Measurements from ENCODE around the gene FAN1.
A peak's percentile ranks its signal among the peaks of the same experiment; 100 is the strongest.

FAN1 gene

DNA sequence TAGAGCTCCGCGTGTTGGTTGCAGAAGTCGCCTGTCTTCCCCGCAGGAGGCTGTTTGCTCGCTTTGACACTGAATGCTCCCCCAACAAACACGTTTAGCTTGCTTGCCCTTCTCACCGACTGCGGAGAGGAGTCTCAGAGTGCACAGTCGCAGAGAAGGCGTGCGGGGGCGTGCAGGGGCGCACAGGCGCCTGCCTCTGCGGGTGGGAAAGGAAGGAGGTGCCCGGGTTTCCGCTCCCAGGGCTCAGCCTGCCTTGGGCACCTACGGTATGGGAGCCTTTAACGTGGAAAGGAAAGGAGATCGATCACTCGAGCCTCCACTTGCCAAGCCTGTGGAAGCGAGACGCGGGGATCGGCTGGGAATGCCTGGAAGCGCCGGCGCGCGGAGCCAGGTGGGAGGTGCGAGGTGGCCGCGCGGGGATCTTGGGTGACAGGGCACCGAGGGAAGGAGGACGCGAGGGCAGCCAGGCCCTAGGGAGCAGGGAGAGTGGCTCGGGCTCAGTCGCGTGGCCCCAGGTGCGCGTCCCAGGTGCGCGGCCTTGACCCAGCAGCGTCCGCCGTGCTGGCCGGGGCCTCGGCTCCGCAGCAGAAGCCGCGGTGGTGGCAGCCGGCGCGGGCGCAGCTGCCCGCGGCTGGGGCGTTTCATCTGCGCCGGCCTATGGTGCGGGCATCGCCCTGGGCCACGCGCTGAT lies at the start of gene FAN1:
TSS of gene FAN1 (plus strand) at position 419 of the 691 bp plus-strand sequence. CDS start 749 bp downstream, outside the sequence.
- Histone ChIP-seq H3K4me3 (ENCODE audit: low read length) (peak within 1 kb of the TSS; percentile 87), H3K36me3 (replicated peaks; ENCODE audit: low read depth, low read length) (peaks cover 4% of the 10 kb centered on the region), H3K27ac (ENCODE audit: low read length) (no peak within 1 kb of the TSS), H3K4me1 (ENCODE audit: low read length) (peaks cover 11% of the 10 kb centered on the region), H2AFZ (ENCODE audit: low read depth, low read length) (peak within 1 kb of the TSS; percentile 78), H3K4me2 (ENCODE audit: low read length) (peak within 1 kb of the TSS; percentile 70), H3K9me3 (ENCODE audit: insufficient read depth, low read length) (no peaks in the 10 kb centered on the region), H3K79me2 (ENCODE audit: low read length) (no peaks in the 10 kb centered on the region), H3K27me3 (ENCODE audit: low read depth, low read length) (no peaks in the 10 kb centered on the region), H3K9ac (ENCODE audit: low read length) (peak within 1 kb of the TSS; percentile 71), H4K20me1 (ENCODE audit: insufficient read depth, low read length) (no peaks in the 10 kb centered on the region)
- TF ChIP-seq EZH2phosphoT487 (IDR thresholded peaks at IDR 0.05; ENCODE audit: low read depth) = no peak
- TF ChIP-seq, protein P1, sequence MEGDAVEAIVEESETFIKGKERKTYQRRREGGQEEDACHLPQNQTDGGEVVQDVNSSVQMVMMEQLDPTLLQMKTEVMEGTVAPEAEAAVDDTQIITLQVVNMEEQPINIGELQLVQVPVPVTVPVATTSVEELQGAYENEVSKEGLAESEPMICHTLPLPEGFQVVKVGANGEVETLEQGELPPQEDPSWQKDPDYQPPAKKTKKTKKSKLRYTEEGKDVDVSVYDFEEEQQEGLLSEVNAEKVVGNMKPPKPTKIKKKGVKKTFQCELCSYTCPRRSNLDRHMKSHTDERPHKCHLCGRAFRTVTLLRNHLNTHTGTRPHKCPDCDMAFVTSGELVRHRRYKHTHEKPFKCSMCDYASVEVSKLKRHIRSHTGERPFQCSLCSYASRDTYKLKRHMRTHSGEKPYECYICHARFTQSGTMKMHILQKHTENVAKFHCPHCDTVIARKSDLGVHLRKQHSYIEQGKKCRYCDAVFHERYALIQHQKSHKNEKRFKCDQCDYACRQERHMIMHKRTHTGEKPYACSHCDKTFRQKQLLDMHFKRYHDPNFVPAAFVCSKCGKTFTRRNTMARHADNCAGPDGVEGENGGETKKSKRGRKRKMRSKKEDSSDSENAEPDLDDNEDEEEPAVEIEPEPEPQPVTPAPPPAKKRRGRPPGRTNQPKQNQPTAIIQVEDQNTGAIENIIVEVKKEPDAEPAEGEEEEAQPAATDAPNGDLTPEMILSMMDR (IDR thresholded peaks at IDR 0.05; ENCODE audit: low read depth, low read length) = peak; percentile 17; the same call in 1 of the 2 replicates

- Histone ChIP-seq H3K4me1 (ENCODE audit: low read length) (0 out of 2 replicates have a peak, but pooled peaks cover 3% of the 10 kb centered on the region), H3K27me3 (ENCODE audit: low read depth, low read length) (no peaks in the 10 kb centered on the region), H3K79me2 (ENCODE audit: low read length) (no peaks in the 10 kb centered on the region), H3K9me3 (ENCODE audit: insufficient read depth, low read length) (no peaks in the 10 kb centered on the region), H3K4me3 (ENCODE audit: low read length) (no peak overlapping the region), H3K4me2 (ENCODE audit: low read length) (0 out of 2 replicates have a peak overlapping the region, but pooled peaks have one; percentile 8), H3K27ac (ENCODE audit: low read length) (no peak overlapping the region), H3K9ac (ENCODE audit: low read length) (no peak overlapping the region), H4K20me1 (ENCODE audit: insufficient read depth, low read length) (no peaks in the 10 kb centered on the region), H3K36me3 (replicated peaks; ENCODE audit: low read depth, low read length) (no peaks in the 10 kb centered on the region), H2AFZ (ENCODE audit: low read depth, low read length) (0 out of 2 replicates have a peak overlapping the region, but pooled peaks have one; percentile 15)
- no peak for TF ChIP-seq EZH2phosphoT487 (IDR thresholded peaks at IDR 0.05; ENCODE audit: low read depth)
- TF ChIP-seq, protein P1 (IDR thresholded peaks at IDR 0.05; ENCODE audit: low read depth, low read length) = peak; percentile 69
Observed at GRCh38 chr15:30859091-30859874, 44.4 kb upstream of the FAN1 start.

GRCh38 chr15:30865257-30865656 lies 38.5 kb upstream of the FAN1 start:
- Histone ChIP-seq H2AFZ (ENCODE audit: low read depth, low read length) (no peak overlapping the region), H3K79me2 (ENCODE audit: low read length) (no peaks in the 10 kb centered on the region), H3K4me1 (ENCODE audit: low read length) (no peaks in the 10 kb centered on the region), H3K9me3 (ENCODE audit: insufficient read depth, low read length) (no peaks in the 10 kb centered on the region), H3K9ac (ENCODE audit: low read length) (no peak overlapping the region), H3K27me3 (ENCODE audit: low read depth, low read length) (no peaks in the 10 kb centered on the region), H3K4me2 (ENCODE audit: low read length) (no peak overlapping the region), H3K36me3 (replicated peaks; ENCODE audit: low read depth, low read length) (no peaks in the 10 kb centered on the region), H3K4me3 (ENCODE audit: low read length) (no peak overlapping the region), H4K20me1 (ENCODE audit: insufficient read depth, low read length) (no peaks in the 10 kb centered on the region), H3K27ac (ENCODE audit: low read length) (no peak overlapping the region)
- TF ChIP-seq, protein P1 (IDR thresholded peaks at IDR 0.05; ENCODE audit: low read depth, low read length) = no peak
- no peak for TF ChIP-seq EZH2phosphoT487 (IDR thresholded peaks at IDR 0.05; ENCODE audit: low read depth)

GRCh38 chr15:30870681-30871080 lies 33.0 kb upstream of the FAN1 start:
- no peak overlapping the region for H3K9ac ChIP-seq (ENCODE audit: low read length)
- H3K27me3 ChIP-seq (ENCODE audit: low read depth, low read length) = no peaks in the 10 kb centered on the region
- no peaks in the 10 kb centered on the region for H3K79me2 ChIP-seq (ENCODE audit: low read length)
- H4K20me1 ChIP-seq (ENCODE audit: insufficient read depth, low read length) = no peaks in the 10 kb centered on the region
- H3K4me2 ChIP-seq (ENCODE audit: low read length) = no peak overlapping the region
- no peak overlapping the region for H3K27ac ChIP-seq (ENCODE audit: low read length)
- no peak for TF ChIP-seq EZH2phosphoT487 (IDR thresholded peaks at IDR 0.05; ENCODE audit: low read depth)
- TF ChIP-seq, protein P1 (IDR thresholded peaks at IDR 0.05; ENCODE audit: low read depth, low read length) = no peak
- H3K36me3 ChIP-seq (replicated peaks; ENCODE audit: low read depth, low read length) = no peaks in the 10 kb centered on the region
- H2AFZ ChIP-seq (ENCODE audit: low read depth, low read length) = no peak overlapping the region
- H3K4me1 ChIP-seq (ENCODE audit: low read length) = no peaks in the 10 kb centered on the region
- H3K4me3 ChIP-seq (ENCODE audit: low read length) = no peak overlapping the region
- no peaks in the 10 kb centered on the region for H3K9me3 ChIP-seq (ENCODE audit: insufficient read depth, low read length)
